GM12878 (cell line): Measurements from ENCODE around the gene HTT-AS. TPM values are rescaled to one million over a fixed set of nuclear protein-coding genes. Genes with fewer than 3 reads are reported as not detected.

ENCODE experiments used
- ATAC-seq: fragments of 200-7000 bp; cut with Tn5 transposase; 3 replicates; pipeline ENCODE4 v1.9.1; 2020; ENCODE audit warnings: mild to moderate bottlenecking, moderate library complexity
- BruUV-seq: library from RNA; stranded (reverse); fragments of 400-500 nt; replicated peaks from 2 replicates; lab custom pipeline; 2021; lab: Mats Ljungman, UMichigan
- CTCF ChIA-PET: fragments of 300-600 bp; sonication (Branson Sonifier 250); formaldehyde crosslinking; extraction: SDS; loops from one replicate; lab custom pipeline; 2021; ENCODE audit warnings: inconsistent platforms; lab: Yijun Ruan, JAX
- POLR2A ChIA-PET: fragments of 350-600 bp; formaldehyde crosslinking; extraction: SDS; loops from one replicate; lab custom pipeline; 2021; ENCODE audit warnings: inconsistent platforms; lab: Charles Lee
- RAD21 ChIA-PET: fragments of 300-600 bp; sonication (Branson Sonifier 250); formaldehyde crosslinking; loops from one replicate; lab custom pipeline; 2023; ENCODE audit warnings: antibody characterized with exemption; ENCODE audit not compliant: unreplicated experiment; lab: Charles Lee
- SMC1A ChIA-PET: fragments of 300-600 bp; sonication (Branson Sonifier 250); formaldehyde crosslinking; loops from one replicate; lab custom pipeline; 2023; ENCODE audit not compliant: unreplicated experiment, uncharacterized antibody; lab: Charles Lee
- DNase-seq: peaks from one replicate; pipeline ENCODE4 v3.0.0-alpha.2; 2011; ENCODE audit warnings: low read depth, low spot score
- FAIRE-seq: peaks from 3 replicates; lab custom pipeline; 2011; peaks lifted over from hg19 to GRCh38; lab: Jason Lieb, UNC
- H2AFZ ChIP-seq: 2 replicates; pipeline ENCODE4 v1.6.0; 2011; ENCODE audit warnings: low read depth, low read length, control low read depth; ENCODE audit not compliant: control insufficient read depth
- H3K27ac ChIP-seq: 2 replicates; pipeline ENCODE4 v1.5.1; 2011; ENCODE audit warnings: control low read depth; ENCODE audit not compliant: control insufficient read depth, insufficient read depth
- H3K27me3 ChIP-seq, 2 experiments: replicated peaks in 1 of 2; 2 replicates each; pipeline versions ENCODE4 v1.6.0 to v1.6.1; 2011; ENCODE audit warnings: low read length in 1 of 2; ENCODE audit not compliant: control insufficient read depth in 2 of 2, insufficient read depth in 2 of 2
- H3K36me3 ChIP-seq, 2 experiments: 2 replicates each; pipeline ENCODE4 v1.5.1; 2011; ENCODE audit warnings: low read length in 1 of 2; ENCODE audit not compliant: control insufficient read depth in 2 of 2, insufficient read depth in 2 of 2
- H3K4me1 ChIP-seq: 2 replicates; pipeline ENCODE4 v1.6.1; 2011; ENCODE audit warnings: mild to moderate bottlenecking, low read length, moderate library complexity, mixed read lengths; ENCODE audit not compliant: control insufficient read depth, insufficient read depth
- H3K4me2 ChIP-seq: 2 replicates; pipeline ENCODE4 v1.6.0; 2011; ENCODE audit warnings: control low read depth; ENCODE audit not compliant: control insufficient read depth, insufficient read depth
- H3K4me3 ChIP-seq: fragments of 200-600 bp; sonication (generic); 2 replicates; pipeline ENCODE4 v1.5.1; 2016
- H3K79me2 ChIP-seq: 2 replicates; pipeline ENCODE4 v1.6.0; 2011; ENCODE audit warnings: low read length; ENCODE audit not compliant: control insufficient read depth, insufficient read depth
- H3K9ac ChIP-seq: 2 replicates; pipeline ENCODE4 v1.8.0; 2011; ENCODE audit warnings: low read length, control low read depth, mixed read lengths; ENCODE audit not compliant: control insufficient read depth, insufficient read depth
- H3K9me3 ChIP-seq: replicated peaks from 3 replicates; pipeline ENCODE4 v1.5.1; 2011; ENCODE audit warnings: mild to moderate bottlenecking, low read length; ENCODE audit not compliant: control insufficient read depth, insufficient read depth
- H4K20me1 ChIP-seq: 2 replicates; pipeline ENCODE4 v1.6.0; 2011; ENCODE audit not compliant: control insufficient read depth, insufficient read depth
- ASH2L ChIP-seq: fragments of 300-600, 200-600 bp; sonication (generic); IDR thresholded peaks from 2 replicates; pipeline ENCODE4 v1.6.1; 2017; ENCODE audit warnings: low read depth, mild to moderate bottlenecking, borderline replicate concordance
- CREB1 ChIP-seq: IDR thresholded peaks from 2 replicates; pipeline ENCODE4 v1.6.1; 2012; ENCODE audit warnings: low read depth, mild to moderate bottlenecking, inconsistent platforms
- DPF2 ChIP-seq: fragments of 450-650 bp; IDR thresholded peaks from 2 replicates; pipeline ENCODE4 v1.6.1; 2017; ENCODE audit warnings: mild to moderate bottlenecking
- ETV6 ChIP-seq, 2 experiments: fragments of 450-650 bp in 1 of 2; IDR thresholded peaks in 1 of 2; conservative IDR thresholded peaks in 1 of 2; 2 replicates each; pipeline ENCODE4 v1.6.1; 2014; ENCODE audit warnings: antibody characterized with exemption in 1 of 2, borderline replicate concordance in 1 of 2, low read depth in 1 of 2, mild to moderate bottlenecking in 1 of 2, moderate library complexity in 1 of 2
- HDAC6 ChIP-seq: fragments of 200-600 bp; sonication (generic); IDR thresholded peaks from one replicate; pipeline ENCODE4 v1.8.0; 2017; ENCODE audit warnings: antibody characterized with exemption; ENCODE audit not compliant: unreplicated experiment
- HDGF ChIP-seq: fragments of 450-650 bp; IDR thresholded peaks from 2 replicates; pipeline ENCODE4 v1.6.1; 2016; ENCODE audit warnings: antibody characterized with exemption
- IKZF2 ChIP-seq, 2 experiments: fragments of 450-650 bp; IDR thresholded peaks; 2 replicates each; pipeline ENCODE4 v1.6.1; 2017; ENCODE audit warnings: mild to moderate bottlenecking in 2 of 2, moderate library complexity in 2 of 2
- JUNB ChIP-seq: IDR thresholded peaks from 2 replicates; pipeline ENCODE4 v1.6.1; 2016; ENCODE audit warnings: antibody characterized with exemption, mild to moderate bottlenecking
- KLF5 ChIP-seq: fragments of 450-650 bp; IDR thresholded peaks from 2 replicates; pipeline ENCODE4 v1.6.1; 2014; ENCODE audit warnings: mild to moderate bottlenecking; ENCODE audit not compliant: partially characterized antibody
- POU2F2 ChIP-seq: IDR thresholded peaks from 3 replicates; pipeline ENCODE4 v1.6.1; 2011; ENCODE audit warnings: low read depth, mild to moderate bottlenecking, low read length, borderline replicate concordance
- RFX5 ChIP-seq: IDR thresholded peaks from 2 replicates; pipeline ENCODE4 v1.6.1; 2011; ENCODE audit warnings: low read depth, low read length, improper control_type of control experiment
- SMC3 ChIP-seq: IDR thresholded peaks from 2 replicates; pipeline ENCODE4 v1.6.1; 2011; ENCODE audit warnings: low read length, improper control_type of control experiment, borderline replicate concordance
- SP1 ChIP-seq: IDR thresholded peaks from one replicate; pipeline ENCODE4 v1.6.1; 2011; ENCODE audit warnings: low read depth, low read length
- SPI1 ChIP-seq: IDR thresholded peaks from 2 replicates; pipeline ENCODE4 v1.6.1; 2011; ENCODE audit warnings: low read depth, mild to moderate bottlenecking, low read length, moderate library complexity, borderline replicate concordance; ENCODE audit not compliant: insufficient read depth
- TCF7 ChIP-seq: IDR thresholded peaks from 2 replicates; pipeline ENCODE4 v1.6.1; 2014; ENCODE audit warnings: antibody characterized with exemption, borderline replicate concordance
- ZNF384 ChIP-seq: IDR thresholded peaks from 2 replicates; pipeline ENCODE4 v1.6.1; 2012; ENCODE audit warnings: low read depth, mild to moderate bottlenecking, low read length, improper control_type of control experiment, borderline replicate concordance
- WGBS: methylation state at CpG from one replicate; pipeline ENCODE4 v1.1.6; 2016; ENCODE audit warnings: low lambda C conversion rate; ENCODE audit not compliant: insufficient replicate concordance, insufficient coverage; ENCODE audit errors: missing lambda C conversion rate; 5-methylcytosine and 5-hydroxymethylcytosine counted together
- in situ Hi-C: fragments of 300-500 bp; cut with MboI; formaldehyde crosslinking; loops from 9 replicates; pipeline ENCODE4 v1.14.3; 2018; ENCODE audit warnings: mixed read lengths
- intact Hi-C: fragments of 100-400 bp; cut with micrococcal nuclease; formaldehyde crosslinking; loops from one replicate; pipeline ENCODE4 v1.14.2; 2022; ENCODE audit not compliant: unreplicated experiment
- polyA plus RNA-seq, 11 experiments: library from polyadenylated mRNA; depleted of rRNA in 4 of 11; unstranded in 6 of 11; stranded (reverse) in 5 of 11; fragments of >200 nt; fragmentation: Nextera tagmentation in 4 of 11; fragmentation: Illumina TruSeq in 1 of 11; extraction: Ambion mirVana in 4 of 11; extraction: Trizol in 1 of 11; gene quantifications; 1 replicate in 1 of 11; 2 replicates in 10 of 11; pipeline versions ENCODE4 v1.2.1 to v1.2.3, GENCODE V29; 2011 to 2016; ENCODE audit warnings: inconsistent platforms in 2 of 11, missing spikeins in 2 of 11, low read depth in 1 of 11
- total RNA-seq, 4 experiments: library from RNA; depleted of rRNA in 3 of 4; stranded (reverse); fragments of >200 nt in 3 of 4; fragmentation: Illumina TruSeq in 1 of 4; extraction: Trizol in 1 of 4; gene quantifications; 2 replicates each; pipeline versions ENCODE4 v1.2.1 to v1.2.3, GENCODE V29; 2013 to 2021
- TF ChIP-seq, protein P1 (sequence below): fragments of 450-650 bp; IDR thresholded peaks from 2 replicates; pipeline ENCODE4 v1.6.1; 2016; ENCODE audit warnings: mild to moderate bottlenecking
- TF ChIP-seq, protein P2 (sequence below): IDR thresholded peaks from 2 replicates; pipeline ENCODE4 v1.6.1; 2011; ENCODE audit warnings: low read depth, low read length, improper control_type of control experiment, borderline replicate concordance

HTT-AS gene
- total and polyA plus RNA-seq, 10 of the 15 experiments (the other 5 are each of a cell fraction or from before 2014, with no cell fraction given): not detected

GRCh38 chr4:3022112-3022511 lies 52.2 kb downstream of the HTT-AS start:
- no peak for TF ChIP-seq JUNB
- TF ChIP-seq IKZF2 (IDR thresholded peaks at IDR 0.05): no peak
- no peak for TF ChIP-seq SMC3
- TF ChIP-seq CREB1: no peak
- no peak for TF ChIP-seq KLF5
- TF ChIP-seq ZNF384: no peak
- no peak for TF ChIP-seq SPI1
- TF ChIP-seq HDGF: no peak
- TF ChIP-seq, protein P1, sequence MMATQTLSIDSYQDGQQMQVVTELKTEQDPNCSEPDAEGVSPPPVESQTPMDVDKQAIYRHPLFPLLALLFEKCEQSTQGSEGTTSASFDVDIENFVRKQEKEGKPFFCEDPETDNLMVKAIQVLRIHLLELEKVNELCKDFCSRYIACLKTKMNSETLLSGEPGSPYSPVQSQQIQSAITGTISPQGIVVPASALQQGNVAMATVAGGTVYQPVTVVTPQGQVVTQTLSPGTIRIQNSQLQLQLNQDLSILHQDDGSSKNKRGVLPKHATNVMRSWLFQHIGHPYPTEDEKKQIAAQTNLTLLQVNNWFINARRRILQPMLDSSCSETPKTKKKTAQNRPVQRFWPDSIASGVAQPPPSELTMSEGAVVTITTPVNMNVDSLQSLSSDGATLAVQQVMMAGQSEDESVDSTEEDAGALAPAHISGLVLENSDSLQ: no peak
- TF ChIP-seq, protein P2, sequence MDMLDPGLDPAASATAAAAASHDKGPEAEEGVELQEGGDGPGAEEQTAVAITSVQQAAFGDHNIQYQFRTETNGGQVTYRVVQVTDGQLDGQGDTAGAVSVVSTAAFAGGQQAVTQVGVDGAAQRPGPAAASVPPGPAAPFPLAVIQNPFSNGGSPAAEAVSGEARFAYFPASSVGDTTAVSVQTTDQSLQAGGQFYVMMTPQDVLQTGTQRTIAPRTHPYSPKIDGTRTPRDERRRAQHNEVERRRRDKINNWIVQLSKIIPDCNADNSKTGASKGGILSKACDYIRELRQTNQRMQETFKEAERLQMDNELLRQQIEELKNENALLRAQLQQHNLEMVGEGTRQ: no peak
- no peak for TF ChIP-seq SP1
- TF ChIP-seq RFX5: no peak
- TF ChIP-seq DPF2: no peak
- TF ChIP-seq HDAC6: no peak
- TF ChIP-seq ETV6 (conservative IDR thresholded peaks at IDR 0.05 in 1 of 2, IDR thresholded peaks at IDR 0.05 in 1 of 2; ENCODE audit: borderline replicate concordance in 1 of 2, low read depth in 1 of 2): no peak
- no peak for TF ChIP-seq POU2F2
- TF ChIP-seq ASH2L: no peak
- no peak for TF ChIP-seq TCF7
- TF ChIP-seq, all 136 proteins: peak for 0
- ChIA-PET SMC1A (no interaction called here), CTCF (interaction anchor here (0.6 kb wide), 1 partner anchor 15 kb away, joined by 3 read pairs; no protein-coding TSS in a partner anchor), RAD21 (interaction anchor here (1.1 kb wide), 1 partner anchor 14 kb away, joined by 4 read pairs; no protein-coding TSS in a partner anchor), POLR2A (interaction anchor here (1.4 kb wide), 1 partner anchor 12 kb away, joined by 3 read pairs; no protein-coding TSS in a partner anchor)
- intact Hi-C loops (no loop called here), in situ Hi-C loops (no loop called here)
- no peaks in the 10 kb centered on the region for H3K27me3 ChIP-seq
- H3K4me1 ChIP-seq: peaks cover 29% of the 10 kb centered on the region
- peak overlapping the region; percentile 77; the same call in 1 of the 2 replicates for H3K4me2 ChIP-seq
- DNase-seq: no peak
- peak; percentile 35 for FAIRE-seq
- H4K20me1 ChIP-seq: no peaks in the 10 kb centered on the region
- no peak overlapping the region for H3K4me3 ChIP-seq
- peaks cover 8% of the 10 kb centered on the region; the same call in 2 of the 3 replicates for H3K9me3 ChIP-seq
- H3K9ac ChIP-seq: no peak overlapping the region
- 67% methylated on average over 8 of the region's 8 CpGs for WGBS
- H3K27ac ChIP-seq: no peak overlapping the region; the same call in 1 of the 2 replicates
- ATAC-seq: no peak
- no peaks in the 10 kb centered on the region for H3K36me3 ChIP-seq
- no TSS peak for BruUV-seq
- H2AFZ ChIP-seq: no peak overlapping the region
- no peaks in the 10 kb centered on the region for H3K79me2 ChIP-seq
